Occipital lobe (tissue), 2 donors: Measurements from ENCODE around the gene C19orf33. TPM values are rescaled to one million over a fixed set of nuclear protein-coding genes. Genes with fewer than 3 reads are reported as not detected.
"Not testable (repeated sequence)": the region's sequence is repeated elsewhere in the genome, so short reads cannot be mapped to it uniquely, and the experiment has no call there.

ENCODE experiments used
- DNase-seq: peaks from one replicate; lab custom pipeline; 2025; lab: John Stamatoyannopoulos, UW
- total RNA-seq: library from RNA; depleted of rRNA; stranded (reverse); fragments of >200 nt; gene quantifications from one replicate; pipeline ENCODE4 v1.2.3, GENCODE V29; 2014

C19orf33 gene
- total RNA-seq: not detected

DNA sequence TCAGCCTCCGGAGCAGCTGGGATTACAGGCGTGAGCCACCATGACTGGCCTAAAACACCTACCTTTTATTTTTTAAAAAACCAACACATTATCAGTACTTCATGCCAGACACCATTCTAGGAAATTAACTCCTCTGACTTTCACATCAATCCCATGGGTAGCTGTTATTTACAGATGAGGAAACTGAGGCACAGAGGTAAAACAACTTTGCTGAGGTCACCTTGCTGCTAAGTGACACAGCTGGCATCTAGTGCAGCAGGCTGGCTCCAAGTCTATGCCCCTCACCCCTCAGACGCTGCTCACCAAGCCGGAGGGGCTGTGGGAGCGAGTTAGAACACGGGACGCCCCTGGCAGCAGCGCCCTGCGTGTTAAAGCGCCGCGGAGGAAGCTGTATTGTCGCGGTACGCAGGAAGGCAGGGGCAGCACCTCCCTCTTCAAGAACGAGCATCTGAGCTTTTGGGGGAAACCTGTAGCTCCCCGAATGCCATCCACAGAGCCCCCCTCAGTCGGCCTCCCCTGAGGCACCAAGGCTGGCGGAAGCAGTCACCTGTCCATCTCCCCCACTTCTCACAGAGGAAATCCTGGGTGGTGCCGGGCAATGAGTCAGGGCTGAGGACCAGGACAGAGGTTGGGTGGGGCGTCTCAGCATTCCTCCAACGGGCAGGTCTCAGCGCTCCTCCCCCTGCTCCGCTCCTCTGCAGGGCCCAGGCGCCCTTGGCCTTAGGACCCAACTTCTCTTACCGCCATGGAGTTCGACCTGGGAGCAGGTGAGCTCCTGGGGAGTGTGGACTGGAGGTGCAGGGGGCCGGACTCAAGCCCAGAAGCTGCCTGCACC is at the start of gene C19orf33:
Gene C19orf33, plus strand, starts transcription at position 735 of the 835 bp plus-strand sequence. Its CDS starts 11 bp downstream, at position 746.
- no peak for DNase-seq

DNA sequence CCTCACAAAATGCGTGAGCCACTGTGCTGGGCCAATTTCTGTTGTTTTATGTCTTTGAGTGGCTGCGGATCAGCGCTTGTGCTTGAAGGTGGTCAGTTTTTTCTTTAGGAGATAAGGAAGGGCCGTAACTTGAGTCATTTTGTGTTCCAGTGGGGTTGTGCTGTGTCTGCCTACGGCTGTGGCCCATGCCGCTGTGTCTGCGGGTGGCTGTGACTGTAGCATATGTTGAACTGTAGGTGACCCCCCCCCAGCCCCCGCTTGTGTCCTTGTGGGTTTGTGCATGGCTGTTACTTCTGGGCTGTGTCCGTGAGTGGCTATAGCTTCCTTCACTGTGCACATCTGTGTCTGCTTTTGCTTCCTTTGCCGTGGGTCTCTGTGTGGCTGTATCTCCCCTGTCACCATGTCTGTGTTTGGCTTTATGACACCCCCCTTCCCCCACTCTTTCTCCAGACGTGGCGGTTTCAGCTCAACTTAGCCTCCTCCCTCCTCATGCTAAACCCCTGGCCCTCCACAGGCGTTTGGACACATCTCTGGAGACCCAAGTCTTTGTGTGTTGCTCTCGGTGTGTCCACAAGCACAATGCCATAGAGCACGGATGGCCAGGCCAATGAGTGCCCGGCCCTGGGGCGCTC is 48.6 kb upstream of the C19orf33 start:
- no peak for DNase-seq

DNA sequence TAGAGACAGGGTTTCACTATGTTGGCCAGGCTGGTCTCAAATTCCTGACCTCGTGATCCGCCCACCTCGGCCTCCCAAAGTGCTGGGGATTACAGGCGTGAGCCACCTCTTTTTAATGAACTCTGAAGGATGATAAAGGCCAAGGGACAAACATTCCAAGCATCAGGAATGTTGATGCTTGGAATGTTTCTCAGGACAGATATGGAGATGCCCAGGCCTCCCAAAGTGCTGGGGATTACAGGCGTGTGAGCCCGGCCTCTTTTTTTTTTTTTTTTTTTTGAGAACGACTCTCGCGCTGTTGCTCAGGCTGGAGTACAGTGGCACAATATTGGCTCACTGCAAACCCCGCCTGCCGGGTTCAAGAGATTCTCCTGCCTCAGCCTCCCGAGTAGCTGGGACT is 42.1 kb upstream of the C19orf33 start:
- DNase-seq: not testable (repeated sequence)

DNA sequence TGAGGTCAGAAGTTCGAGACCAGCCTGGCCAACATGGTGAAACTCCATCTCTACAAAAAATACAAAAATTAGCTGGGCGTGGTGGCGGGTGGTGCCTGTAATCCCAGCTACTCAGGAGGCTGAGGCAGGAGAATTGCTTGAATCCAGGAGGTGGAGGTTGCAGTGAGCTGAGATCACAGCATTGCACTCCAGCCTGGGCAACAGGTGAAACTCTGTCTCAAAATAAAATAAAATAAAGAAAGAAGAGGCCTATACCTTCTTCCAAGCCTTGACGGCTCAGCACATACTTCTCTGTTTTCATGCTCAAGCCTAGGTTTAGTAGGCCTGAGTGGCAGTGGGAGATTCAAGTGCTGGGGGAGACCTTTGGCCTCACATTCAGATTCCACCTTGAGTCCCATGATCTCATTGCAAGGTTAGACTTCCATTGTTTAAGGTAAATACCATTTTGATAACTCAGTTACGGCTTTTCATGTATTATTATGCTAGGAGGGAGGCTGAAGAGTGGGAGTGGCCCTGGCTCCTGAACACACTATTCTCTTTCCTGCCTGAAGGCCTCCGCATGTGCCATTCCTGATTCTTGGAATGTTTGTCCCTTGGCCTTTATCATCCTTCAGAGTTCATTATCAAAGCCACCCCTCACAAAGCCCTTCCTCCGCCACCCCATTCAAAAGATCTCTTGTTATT is 41.3 kb upstream of the C19orf33 start:
- DNase-seq: no peak

DNA sequence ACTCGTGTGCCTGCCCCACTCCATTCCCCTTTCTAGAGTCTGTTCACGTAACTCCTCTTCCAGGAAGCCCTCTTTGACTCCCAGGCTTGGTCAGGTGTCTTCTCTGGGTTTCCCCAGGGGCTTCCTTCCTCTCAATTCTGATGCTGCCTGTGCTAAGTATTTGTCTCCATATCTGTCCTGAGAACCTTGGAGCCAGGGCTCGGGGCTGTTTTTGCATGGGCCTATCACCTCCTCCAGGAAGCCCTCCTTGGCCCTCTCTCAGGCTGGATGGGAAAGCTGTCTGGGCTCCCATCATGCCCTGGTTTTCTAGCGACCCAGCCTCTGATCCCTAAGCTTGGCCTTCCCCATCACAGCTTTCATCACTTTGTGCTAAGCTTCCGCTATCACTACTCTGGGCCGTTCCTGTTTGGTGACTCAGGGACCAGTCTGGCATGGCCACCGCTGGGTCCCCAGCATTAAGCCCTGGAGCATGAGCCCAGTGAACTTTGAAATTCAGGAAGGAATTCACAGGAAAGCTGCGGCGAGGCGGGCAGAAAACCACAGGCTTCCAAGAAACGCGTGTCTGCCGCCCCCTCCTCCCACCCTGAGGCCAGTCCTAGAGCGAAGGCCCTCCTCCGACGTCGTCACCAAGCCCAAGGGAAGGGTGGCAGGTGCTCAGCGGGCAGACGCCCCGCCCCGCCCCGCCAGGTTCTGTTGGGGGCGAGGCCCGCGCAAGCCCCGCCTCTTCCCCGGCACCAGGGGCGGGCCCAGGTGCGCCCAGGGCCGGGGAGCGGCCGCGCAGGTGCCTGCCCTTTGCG is 40.2 kb upstream of the C19orf33 start:
- peak; percentile 70 for DNase-seq

DNA sequence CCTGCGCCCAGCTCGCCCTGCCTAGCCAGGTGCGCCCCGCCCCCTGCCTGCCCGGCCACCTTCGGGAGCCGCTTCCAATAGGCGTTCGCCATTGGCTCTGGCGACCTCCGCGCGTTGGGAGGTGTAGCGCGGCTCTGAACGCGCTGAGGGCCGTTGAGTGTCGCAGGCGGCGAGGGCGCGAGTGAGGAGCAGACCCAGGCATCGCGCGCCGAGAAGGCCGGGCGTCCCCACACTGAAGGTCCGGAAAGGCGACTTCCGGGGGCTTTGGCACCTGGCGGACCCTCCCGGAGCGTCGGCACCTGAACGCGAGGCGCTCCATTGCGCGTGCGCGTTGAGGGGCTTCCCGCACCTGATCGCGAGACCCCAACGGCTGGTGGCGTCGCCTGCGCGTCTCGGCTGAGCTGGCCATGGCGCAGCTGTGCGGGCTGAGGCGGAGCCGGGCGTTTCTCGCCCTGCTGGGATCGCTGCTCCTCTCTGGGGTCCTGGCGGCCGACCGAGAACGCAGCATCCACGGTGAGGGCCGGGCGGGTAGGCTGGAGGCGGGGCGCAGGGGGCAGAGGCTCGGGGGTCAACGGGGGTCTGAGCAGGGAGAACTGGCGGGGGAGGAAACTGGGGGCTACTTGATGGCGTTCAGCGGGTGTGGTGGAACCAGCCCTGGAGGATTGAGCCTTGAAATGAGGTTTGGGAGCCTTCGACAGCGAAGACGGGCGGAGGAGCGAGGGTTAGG is 39.4 kb upstream of the C19orf33 start, which contains the start of gene SPINT2:
Gene SPINT2, plus strand, starts transcription at position 88 of the 727 bp plus-strand sequence. Its CDS starts 320 bp downstream, at position 408.
- DNase-seq: peak; percentile 70

DNA sequence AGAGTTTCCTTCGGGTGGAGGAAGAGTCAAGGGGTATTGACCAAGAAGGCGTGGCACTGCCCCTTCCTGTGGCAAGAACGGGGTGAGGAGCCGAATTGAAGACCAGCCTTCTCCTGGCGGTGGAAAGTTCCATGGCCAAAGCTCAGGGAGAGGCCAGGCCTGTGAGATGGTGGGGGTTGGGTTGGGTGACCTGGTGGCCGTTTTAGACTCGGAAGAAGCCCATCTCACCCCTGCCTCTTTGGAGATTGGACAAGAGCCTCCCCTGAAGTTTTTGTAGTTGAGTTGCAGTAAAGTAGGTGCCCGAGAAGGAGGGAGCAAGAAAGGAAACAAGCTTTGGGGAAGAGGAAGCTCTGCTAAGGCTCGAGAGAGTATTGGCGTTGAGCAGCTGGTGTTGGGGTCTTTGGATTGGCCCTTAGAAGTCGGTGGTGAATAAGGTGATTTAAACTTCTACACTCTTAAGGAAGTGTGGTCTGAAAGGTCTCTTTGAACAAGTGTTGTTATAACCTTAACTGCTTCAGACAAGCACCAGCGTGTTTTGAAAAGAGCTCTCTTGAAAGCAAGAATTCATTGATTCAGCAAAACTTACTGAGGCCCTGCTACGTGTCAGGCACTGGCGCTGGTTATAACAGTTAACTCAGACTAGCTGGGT is 38.7 kb upstream of the C19orf33 start:
- DNase-seq: no peak

DNA sequence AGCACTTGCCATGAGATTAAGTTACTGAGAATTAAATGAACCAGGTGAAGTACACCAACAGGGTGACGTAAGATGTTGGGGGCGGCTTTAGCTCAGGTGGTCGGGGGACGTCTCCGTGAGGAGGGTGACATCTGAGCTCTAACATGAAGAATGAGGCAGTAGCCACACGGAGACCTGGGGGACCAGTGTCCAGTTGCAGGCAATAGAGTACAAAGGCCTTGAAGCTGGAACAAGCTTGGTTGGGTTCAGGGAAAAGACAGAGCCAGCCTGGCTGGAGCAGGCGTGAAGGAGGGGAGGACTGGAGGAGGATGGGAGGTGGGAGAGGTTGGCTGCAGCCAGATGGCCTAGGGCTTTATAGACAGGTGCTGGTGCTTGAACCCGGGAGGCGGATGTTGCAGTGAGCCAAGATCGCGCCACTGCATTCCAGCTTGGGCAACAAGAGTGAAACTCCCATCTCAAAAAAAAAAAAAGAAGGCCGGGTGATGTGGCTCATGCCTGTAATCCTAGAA is 38.1 kb upstream of the C19orf33 start:
- DNase-seq: no peak

DNA sequence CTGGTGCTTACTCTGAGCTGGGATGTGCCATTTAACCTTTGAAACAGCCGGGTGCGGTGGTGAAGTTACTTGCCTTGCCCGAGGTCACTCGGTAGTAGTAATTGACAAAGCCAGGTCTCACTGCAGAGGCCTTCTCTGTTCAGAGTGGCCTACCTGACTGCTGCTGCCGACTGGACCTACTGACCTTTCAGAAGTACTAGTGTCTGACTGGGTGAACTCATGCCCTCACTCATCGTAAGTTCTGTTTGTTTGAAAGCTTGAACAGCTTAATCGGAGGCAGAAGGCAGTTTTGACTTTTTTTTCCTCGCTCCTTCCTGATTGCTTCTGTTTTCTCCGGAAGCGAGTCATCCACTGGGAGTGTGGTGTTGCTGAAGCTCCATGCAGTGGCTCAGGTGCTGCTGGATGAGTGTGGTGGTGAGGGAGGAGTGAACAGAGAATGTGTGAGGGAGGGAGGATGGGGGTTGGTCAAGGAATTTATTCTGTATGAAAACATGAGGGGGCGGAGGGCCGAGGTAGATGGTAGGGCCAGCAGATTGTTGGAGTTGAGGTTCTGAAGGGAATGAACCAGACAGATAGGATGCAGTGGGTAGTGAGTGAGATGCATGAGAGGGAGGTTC is 37.0 kb upstream of the C19orf33 start:
- no peak for DNase-seq

DNA sequence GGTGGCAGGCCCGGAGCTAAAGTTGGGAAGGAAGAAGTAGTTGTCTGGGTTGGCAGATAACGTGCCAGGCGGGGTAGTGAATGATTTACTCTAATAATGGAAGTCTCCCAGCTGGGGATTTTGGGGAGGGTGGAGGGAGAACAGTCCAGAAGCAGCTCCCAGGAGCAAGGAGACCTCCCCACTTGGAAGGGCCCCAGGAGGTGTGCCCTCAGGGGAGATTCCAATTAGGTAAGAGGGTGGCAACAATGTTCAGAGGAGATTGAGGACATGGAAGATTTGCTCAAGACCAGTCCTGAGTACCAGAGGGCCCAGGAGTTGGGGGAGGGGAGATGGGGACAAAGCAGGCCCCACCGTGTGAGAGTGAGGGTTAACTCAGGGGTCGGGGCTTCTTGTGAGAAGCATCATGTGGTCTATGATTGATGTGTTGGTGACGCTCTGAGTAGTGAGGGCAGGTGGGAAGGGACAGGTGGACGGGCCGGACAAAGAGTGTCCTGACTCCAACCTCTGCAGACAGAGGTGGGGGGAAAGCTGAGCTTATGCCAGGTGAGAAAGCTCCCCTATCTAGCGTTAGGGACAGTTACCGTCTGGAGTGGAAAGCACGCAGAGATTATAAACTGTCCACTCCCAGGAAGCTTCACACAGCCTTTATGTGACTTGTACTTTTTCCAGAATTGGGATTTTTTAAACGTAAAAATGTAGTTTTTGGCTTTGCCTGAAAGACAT is 36.1 kb upstream of the C19orf33 start:
- no peak for DNase-seq

DNA sequence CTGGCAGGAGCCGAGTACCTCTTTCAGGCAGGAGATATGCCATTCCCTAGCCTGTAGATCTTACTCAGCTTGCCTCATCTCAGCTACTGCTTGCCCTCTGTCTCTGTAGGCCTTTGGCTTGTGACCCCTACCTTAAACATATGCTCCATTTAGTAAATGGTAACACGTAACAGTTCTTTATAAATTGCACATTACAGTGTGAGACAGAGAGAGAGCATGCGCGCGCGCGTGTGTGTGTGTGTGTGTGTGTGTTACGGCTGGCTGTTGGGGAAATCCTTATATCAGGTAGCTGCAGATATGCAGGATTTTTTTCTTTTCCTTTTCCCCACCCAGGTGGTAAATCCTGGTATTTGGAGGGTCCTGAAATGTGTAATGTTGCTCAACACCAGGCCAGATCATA is 35.5 kb upstream of the C19orf33 start:
- no peak for DNase-seq

DNA sequence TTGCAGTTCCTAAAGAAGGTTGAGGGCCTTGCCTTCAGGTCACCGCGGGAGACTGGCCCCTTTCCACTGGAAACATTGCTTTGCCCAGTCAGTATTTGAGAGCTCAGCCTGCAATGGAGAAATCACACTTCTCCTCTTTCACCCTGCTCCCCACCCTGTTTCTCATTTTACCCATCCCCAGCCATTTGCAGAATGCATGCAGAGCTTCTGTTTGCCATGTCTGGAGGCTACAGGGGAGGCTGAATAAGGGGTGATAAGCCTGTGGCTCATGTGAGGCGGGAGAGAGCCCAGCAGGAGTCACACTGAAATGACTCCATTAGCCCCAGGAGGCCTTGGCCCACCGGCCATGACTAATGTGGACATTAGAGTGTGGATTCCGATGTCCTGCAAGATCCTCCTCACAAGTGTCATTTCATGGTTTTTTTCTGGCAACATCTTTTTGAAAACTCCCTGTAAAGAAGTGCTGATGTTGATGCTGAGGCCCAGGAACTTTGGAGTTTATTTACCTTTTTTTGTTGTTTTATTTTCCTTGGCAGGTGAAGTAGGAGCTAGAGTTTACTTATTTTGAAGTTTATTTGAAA is 33.4 kb upstream of the C19orf33 start:
- DNase-seq: no peak

DNA sequence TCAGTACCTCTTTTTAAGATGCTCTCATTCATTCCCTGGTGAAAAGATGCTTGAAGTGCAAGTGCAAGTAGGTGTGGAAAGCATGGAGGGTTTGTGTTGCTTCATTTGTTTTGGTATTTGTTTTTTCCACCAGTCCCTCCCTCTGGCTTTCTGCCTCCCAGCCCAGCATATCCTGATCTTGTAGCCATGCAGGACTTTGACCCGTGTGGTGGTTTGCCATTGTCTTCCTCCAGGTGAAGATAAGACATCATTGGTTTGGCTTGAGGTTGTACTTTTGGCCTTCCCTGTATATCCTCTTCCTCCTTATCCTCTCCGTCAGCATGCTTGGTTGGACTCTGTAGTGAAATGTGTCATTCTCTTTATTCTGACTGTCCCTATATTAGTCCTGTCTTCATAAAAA is 30.6 kb upstream of the C19orf33 start:
- no peak for DNase-seq

DNA sequence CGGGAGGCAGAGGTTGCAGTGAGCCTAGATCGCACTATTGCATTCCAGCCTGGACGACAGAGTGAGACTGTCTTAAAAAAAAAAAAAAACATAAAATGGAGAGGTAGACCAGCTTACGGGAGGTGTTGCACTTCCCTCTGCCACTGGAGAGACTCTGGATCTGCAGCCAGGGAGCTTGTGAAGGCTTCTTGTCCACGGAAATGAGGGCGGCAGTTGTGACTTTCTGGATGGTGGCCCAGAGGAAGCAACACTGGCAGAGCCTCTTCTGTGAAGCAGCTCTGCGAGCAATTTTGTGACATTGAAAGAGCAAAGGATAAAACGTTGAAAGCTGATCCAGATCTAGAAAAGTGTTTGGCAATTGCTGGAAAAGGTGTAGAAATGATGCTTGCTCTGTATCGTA is 29.3 kb upstream of the C19orf33 start:
- peak; percentile 66 for DNase-seq

DNA sequence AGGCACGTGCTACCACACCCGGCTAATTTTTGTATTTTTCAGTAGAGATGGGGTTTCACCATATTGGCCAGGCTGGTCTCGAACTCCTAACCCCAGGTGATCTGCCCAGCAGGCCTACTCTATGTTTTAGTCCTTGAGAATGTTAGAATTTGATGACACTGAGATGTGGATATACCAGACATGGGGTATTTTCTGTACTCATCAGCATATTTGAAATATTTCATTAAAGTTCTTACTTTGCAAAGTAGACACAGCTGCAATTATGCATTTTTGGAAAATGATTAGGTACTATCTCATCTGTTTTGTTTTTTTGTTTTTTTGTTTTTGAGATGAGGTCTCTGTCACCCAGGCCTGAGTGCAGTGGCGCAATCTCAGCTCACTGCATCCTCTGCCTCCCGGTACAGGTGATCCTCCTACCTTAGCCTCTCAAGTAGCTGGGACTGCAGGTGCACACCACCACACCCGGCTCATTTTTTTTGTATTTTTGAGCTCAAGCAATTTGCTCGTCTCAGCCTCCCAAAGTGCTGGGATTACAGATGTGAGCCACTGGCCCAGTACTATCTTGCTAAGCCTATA is 27.0 kb upstream of the C19orf33 start:
- DNase-seq: no peak

DNA sequence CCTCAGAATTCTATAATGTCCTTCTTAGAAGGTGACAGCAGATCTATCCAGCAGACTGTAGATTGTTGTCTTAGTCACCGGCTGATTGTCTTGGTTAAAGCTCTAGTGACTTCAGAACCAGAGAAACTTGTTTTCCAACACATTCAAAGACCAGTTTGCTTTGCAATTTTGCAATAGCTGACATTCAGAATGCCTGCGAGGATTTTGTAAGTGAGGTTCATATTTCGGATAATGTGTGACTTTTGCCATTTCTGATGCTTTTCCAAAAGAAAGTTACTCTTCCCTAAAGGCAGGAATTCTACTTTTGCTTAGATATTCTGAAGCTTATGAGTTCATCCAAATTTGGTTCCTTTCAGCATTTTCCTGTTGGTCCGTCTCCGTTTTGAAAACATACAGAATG is 26.5 kb upstream of the C19orf33 start:
- DNase-seq: no peak

DNA sequence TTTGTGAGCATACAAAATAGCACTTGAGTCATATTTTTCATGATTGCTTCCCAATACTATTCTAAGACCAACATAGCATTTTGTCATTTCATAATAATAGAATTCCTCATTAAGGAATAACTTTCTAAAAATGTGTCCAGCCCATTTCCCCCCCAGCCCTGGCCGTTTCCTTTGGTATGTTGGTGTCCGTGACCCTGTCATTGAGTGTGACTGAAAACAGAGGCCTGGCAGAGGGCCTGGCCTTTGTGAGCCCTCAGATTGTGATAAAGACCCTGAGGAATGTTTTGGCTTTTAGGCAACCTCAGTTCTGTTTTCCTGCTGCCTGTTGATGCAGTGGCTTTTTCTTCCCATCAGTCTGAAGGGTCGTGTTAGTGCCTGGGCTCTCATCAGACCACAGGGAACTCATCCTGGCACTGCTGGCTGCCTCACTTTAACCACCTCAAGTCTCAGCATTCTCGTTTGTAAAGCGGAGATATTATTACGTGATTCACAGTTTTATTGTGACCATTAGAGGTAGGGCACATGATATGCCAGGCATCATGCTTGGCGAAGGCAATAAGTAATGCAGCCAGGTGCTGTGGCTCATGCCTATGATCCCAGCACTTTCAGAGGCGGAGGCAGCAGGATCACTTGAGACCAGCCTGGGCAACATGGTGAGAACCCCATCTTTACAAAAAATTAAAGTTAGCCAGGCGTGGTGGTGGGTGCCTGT is 25.9 kb upstream of the C19orf33 start:
- no peak for DNase-seq

DNA sequence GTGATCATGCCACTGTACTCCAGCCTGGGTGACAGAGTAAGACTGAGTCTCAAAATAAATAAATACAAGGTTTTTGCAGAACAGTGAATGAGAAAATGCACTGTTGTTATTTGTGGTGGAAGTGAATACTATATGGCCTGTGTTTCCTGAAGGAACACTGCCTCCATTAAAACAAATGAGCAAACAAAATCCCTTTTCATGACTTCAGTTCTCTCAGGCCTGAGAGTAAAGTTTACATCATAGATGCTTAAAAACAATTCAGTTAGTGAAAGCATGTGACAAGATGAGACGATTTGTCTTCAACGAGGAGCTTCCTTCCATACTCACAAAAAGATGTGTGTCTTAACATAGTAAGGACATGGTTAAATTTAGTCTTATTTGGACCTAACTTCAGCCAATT is 25.3 kb upstream of the C19orf33 start:
- no peak for DNase-seq
